ENCODE data around the gene SLC10A7.

DNA sequence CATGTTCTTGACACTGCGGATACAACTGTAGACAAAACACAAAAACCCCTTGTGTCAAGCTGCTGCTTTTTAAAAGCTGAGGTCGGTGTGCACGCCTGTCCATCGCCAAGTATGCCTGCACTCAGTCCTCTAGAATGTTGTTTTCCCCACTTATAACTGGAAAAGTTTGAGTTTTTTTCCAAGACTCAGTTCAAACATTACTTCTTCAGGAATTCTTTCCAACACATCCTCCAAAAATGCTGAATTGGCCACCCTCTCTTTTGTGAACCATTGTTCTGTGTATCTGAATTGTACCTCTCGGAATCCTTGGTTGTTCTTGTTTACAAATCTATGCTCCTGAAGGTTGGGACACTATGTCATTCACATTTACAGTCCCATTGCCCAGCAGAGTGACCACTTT, 212.8 kb downstream of the SLC10A7 start:
- TF ChIP-seq, protein P1, sequence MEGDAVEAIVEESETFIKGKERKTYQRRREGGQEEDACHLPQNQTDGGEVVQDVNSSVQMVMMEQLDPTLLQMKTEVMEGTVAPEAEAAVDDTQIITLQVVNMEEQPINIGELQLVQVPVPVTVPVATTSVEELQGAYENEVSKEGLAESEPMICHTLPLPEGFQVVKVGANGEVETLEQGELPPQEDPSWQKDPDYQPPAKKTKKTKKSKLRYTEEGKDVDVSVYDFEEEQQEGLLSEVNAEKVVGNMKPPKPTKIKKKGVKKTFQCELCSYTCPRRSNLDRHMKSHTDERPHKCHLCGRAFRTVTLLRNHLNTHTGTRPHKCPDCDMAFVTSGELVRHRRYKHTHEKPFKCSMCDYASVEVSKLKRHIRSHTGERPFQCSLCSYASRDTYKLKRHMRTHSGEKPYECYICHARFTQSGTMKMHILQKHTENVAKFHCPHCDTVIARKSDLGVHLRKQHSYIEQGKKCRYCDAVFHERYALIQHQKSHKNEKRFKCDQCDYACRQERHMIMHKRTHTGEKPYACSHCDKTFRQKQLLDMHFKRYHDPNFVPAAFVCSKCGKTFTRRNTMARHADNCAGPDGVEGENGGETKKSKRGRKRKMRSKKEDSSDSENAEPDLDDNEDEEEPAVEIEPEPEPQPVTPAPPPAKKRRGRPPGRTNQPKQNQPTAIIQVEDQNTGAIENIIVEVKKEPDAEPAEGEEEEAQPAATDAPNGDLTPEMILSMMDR (conservative IDR thresholded peaks at IDR 0.05 in 1 of 2, IDR thresholded peaks at IDR 0.05 in 1 of 2; ENCODE audit: low read depth in 1 of 2, low read length in 2 of 2) = no peak
- no peak for TF ChIP-seq EZH2 (IDR thresholded peaks at IDR 0.05; ENCODE audit: low read length, missing control alignments)
